Hepatocyte (in vitro differentiated cells): ENCODE measurements around the gene BCAS4.

ENCODE experiments used
- EZH2phosphoT487 ChIP-seq: fragments of 200-600 bp; sonication (generic); IDR thresholded peaks from one replicate; pipeline ENCODE4 v1.6.1; 2018; ENCODE audit warnings: antibody characterized with exemption, mild to moderate bottlenecking, low read depth, moderate library complexity; ENCODE audit not compliant: unreplicated experiment, severe bottlenecking
- TF ChIP-seq, protein P1 (sequence below): fragments of 200-600 bp; sonication (generic); IDR thresholded peaks from 2 replicates; pipeline ENCODE4 v1.5.1; 2016; ENCODE audit warnings: antibody characterized with exemption, mild to moderate bottlenecking; ENCODE audit not compliant: poor library complexity

DNA sequence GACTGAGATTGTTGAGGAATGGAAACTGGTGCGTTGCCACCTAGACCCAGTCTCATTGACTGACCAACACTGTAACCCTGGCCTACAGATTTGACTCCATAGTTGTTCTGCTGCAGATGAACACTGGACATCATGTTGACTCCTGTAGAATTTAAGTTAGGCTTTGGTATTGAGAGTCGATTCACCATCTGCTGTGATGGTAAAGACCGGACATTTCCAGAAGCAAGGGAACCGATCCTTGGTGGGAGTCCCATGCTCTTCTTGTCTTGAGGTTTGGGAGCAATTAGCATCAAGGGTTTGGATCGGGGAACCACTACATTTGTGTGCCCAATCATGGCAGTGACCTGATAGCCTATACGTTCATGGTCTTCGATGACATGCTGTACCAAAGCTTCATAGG, 98.8 kb downstream of the BCAS4 start:
- TF ChIP-seq, protein P1, sequence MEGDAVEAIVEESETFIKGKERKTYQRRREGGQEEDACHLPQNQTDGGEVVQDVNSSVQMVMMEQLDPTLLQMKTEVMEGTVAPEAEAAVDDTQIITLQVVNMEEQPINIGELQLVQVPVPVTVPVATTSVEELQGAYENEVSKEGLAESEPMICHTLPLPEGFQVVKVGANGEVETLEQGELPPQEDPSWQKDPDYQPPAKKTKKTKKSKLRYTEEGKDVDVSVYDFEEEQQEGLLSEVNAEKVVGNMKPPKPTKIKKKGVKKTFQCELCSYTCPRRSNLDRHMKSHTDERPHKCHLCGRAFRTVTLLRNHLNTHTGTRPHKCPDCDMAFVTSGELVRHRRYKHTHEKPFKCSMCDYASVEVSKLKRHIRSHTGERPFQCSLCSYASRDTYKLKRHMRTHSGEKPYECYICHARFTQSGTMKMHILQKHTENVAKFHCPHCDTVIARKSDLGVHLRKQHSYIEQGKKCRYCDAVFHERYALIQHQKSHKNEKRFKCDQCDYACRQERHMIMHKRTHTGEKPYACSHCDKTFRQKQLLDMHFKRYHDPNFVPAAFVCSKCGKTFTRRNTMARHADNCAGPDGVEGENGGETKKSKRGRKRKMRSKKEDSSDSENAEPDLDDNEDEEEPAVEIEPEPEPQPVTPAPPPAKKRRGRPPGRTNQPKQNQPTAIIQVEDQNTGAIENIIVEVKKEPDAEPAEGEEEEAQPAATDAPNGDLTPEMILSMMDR: no peak
- TF ChIP-seq EZH2phosphoT487: no peak
